ENCODE measurements around the gene NAV3.

Gene NAV3

GRCh38 chr12:77974645-77975044 lies 144.0 kb downstream of the NAV3 start:
- no peak for DNase-seq (ENCODE audit: low read depth in 2 of 2, low spot score in 1 of 2)

DNA sequence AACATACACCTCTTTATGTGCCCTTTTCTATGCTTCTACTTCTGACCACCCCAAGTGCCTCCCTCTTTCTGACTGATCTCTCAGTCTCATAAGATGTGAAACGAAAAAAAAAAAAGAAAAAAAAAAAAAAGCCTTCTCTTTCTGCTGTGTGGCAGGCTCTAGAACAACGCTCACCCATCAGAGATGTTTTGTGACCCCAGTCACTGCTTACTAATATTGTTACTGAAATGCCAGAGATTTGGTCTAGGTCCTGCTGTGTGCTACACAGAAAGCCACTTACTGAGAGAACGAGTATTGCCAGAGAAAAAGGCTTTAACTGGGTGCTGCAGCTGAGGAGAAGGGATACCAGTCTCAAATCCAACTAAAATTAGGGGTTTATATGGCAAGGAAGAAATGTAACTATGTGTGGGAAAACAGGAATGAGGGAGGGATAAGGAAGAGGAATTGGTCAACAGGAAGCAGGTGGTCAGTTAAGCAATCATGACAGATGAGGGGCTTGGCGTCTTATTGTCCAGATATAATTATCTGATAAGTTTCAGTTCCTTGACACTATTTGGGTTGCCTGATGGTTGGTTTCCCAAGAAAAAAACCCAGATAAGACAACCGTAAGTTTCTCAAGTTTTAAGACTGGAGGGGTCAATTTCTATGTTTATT lies 149.0 kb downstream of the NAV3 start:
- no peak for DNase-seq (ENCODE audit: low read depth in 2 of 2, low spot score in 1 of 2)

DNA sequence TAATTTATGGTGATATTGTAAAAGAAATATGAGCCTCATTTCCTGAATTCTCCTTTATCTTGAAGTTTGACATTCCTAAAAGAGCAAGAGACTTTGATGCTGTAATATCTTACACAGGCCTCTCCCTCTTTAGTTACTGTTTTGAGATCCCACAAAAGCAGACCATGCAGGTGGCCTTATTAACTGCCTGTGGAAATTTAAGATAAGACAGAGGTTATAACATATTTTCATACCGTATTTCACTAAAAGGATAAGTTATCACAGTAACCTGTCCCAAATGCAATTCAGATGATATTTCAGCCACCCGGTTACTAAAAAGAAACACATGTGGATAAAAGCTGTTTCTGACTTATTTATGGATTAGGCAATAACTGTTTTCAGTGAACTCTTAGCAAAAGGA lies 150.1 kb downstream of the NAV3 start:
- no peak for DNase-seq (ENCODE audit: low read depth in 2 of 2, low spot score in 1 of 2)

- no peak for DNase-seq (ENCODE audit: low read depth in 2 of 2, low spot score in 1 of 2)
Observed at GRCh38 chr12:77983859-77984258, 153.2 kb downstream of the NAV3 start.

GRCh38 chr12:77992760-77993159 lies 162.1 kb downstream of the NAV3 start:
- DNase-seq (ENCODE audit: low read depth in 2 of 2, low spot score in 1 of 2): no peak

- no peak for DNase-seq (ENCODE audit: low read depth in 2 of 2, low spot score in 1 of 2)
Observed at GRCh38 chr12:77993658-77994057, 163.0 kb downstream of the NAV3 start.

DNA sequence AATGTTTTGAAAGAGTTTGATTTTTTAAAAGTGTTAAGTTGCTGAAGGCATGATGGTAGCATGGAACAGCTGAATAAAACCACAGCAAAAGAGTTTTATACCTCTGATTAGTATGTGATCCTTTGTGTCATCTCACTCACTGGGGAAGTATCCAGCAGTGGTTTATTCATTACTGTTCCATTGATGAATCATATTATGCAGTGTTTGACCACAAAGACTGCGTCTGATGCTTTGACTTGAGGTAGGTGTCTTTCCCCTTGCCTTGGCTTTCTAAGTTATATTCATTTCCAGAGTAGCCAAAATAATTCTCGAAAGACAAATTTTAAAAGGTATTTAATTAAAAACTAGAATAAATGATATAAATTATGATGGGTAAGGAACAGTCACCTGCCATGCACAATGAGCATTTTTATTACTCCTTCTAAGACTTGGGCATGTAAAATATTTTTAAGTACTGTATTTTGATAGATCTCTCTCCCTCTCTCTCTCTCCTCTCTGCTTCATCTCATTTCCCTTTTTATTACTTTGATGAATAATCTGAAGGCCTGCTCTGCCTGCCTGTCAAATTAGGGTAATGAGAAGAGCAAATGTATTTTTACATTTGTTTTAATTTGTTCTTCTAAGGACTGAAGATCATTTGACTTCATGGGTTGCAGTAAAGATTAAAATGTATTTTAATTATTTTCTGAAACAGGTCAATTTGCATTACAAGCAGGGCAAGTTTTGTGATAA lies 164.9 kb downstream of the NAV3 start:
- DNase-seq (ENCODE audit: low read depth in 2 of 2, low spot score in 1 of 2): no peak

DNA sequence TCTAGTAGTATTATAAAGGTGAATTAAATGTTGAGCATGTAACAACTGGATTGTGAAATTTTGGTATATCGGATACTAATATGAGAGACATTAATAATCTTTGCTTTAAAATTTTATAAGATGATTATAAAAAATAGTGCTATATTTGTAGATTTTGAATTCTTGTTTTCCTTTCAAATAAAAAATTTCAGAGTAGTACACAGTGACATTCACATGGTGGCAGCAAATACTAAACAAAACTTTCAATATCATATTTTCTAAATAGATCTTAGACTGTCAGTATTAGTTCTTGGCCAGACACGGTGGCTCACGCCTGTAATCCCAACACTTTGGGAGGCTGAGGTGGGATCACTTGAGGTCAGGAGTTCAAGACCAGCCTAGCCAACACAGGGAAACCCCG lies 166.0 kb downstream of the NAV3 start:
- DNase-seq (ENCODE audit: low read depth in 2 of 2, low spot score in 1 of 2): no peak

DNA sequence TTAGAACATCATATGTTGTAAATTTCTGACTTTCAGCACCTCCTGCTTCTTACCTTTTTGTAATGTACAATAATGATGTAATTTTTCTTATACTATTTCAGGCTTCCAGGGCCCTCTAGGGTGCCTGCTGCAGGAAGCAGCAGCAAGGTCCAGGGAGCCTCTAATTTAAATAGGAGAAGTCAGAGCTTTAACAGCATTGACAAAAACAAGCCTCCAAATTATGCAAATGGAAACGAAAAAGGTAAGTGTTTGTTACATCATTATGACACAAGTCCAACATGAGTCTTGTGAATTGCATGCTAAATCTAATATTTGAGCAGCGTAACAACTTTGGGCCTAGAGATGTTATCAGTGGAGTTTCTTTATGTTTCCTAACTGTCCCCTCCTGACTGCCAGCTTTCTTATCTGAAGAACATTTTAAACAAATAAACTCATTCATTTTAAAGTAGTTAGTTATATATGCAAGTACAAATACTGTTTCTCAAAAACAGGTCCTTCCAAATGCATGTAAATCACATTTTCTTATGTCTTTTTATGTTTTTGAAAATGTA lies 167.6 kb downstream of the NAV3 start:
- no peak for DNase-seq (ENCODE audit: low read depth in 2 of 2, low spot score in 1 of 2)

GRCh38 chr12:77999074-77999715 lies 168.5 kb downstream of the NAV3 start:
- DNase-seq (ENCODE audit: low read depth in 2 of 2, low spot score in 1 of 2): no peak

- DNase-seq (ENCODE audit: low read depth in 2 of 2, low spot score in 1 of 2): no peak
Observed at GRCh38 chr12:78002878-78003277, 172.2 kb downstream of the NAV3 start.

- no peak for DNase-seq (ENCODE audit: low read depth in 2 of 2, low spot score in 1 of 2)
Observed at GRCh38 chr12:78004249-78005093, 173.8 kb downstream of the NAV3 start.

GRCh38 chr12:78005094-78005492 lies 174.4 kb downstream of the NAV3 start:
- no peak for DNase-seq (ENCODE audit: low read depth in 2 of 2, low spot score in 1 of 2)

DNA sequence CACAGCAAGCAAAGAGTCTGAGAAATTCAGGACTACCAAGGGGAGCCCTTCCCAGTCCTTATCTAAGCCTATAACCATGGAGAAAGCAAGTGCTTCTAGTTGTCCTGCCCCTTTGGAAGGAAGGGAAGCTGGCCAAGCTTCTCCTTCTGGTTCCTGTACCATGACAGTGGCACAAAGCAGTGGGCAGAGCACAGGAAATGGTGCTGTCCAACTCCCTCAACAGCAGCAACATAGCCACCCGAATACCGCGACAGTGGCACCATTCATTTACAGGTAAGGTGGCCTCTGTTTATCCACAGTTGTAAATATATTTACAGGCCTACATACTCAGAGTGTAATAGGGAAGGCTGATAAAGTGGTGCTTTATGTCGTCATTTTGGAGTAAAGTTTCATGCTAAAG lies 176.5 kb downstream of the NAV3 start:
- no peak for DNase-seq (ENCODE audit: low read depth in 2 of 2, low spot score in 1 of 2)

GRCh38 chr12:78009031-78009430 lies 178.3 kb downstream of the NAV3 start:
- DNase-seq (ENCODE audit: low read depth in 2 of 2, low spot score in 1 of 2): no peak

DNA sequence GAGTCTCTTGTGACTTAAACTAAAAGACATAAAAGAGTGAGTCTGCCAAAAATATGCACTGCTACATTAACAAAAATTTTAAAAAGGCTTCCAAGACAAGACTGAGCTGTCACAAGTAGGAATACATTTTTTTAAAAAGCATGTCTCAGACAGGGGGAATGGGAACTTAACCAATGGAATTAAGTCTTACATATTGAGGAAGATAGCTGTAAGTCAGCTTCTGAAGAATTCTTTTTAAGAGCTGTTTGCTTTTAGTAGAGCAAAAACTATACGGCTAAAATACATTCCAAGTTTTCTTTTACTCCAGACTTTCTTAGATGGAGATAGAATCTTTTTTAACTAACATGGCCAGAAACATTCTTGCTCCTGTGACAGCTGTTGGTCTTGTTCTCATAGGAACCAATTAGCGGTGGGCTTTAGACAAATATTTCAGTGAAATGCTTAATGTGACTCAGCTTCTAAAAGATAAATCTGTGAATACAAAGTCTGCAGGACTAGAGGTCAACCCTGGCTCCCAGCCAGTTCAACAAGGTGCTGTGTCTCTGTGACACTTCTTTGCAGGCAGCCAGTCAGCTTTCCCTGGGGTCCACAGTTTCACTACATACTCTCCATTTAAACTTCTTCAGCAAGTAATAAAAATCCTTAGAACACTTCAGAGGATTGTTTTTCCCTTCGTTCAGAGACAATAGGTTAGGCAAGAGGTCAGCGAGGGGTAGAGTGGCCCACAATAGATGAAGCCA lies 187.6 kb downstream of the NAV3 start:
- DNase-seq (ENCODE audit: low read depth in 2 of 2, low spot score in 1 of 2): no peak

GRCh38 chr12:78018939-78019338 lies 188.2 kb downstream of the NAV3 start:
- DNase-seq (ENCODE audit: low read depth in 2 of 2, low spot score in 1 of 2): no peak

- no peak for DNase-seq (ENCODE audit: low read depth in 2 of 2, low spot score in 1 of 2)
Observed at GRCh38 chr12:78028426-78028825, 197.7 kb downstream of the NAV3 start.

- DNase-seq (ENCODE audit: low read depth in 2 of 2, low spot score in 1 of 2): no peak
Observed at GRCh38 chr12:78034025-78034424, 203.3 kb downstream of the NAV3 start.

DNA sequence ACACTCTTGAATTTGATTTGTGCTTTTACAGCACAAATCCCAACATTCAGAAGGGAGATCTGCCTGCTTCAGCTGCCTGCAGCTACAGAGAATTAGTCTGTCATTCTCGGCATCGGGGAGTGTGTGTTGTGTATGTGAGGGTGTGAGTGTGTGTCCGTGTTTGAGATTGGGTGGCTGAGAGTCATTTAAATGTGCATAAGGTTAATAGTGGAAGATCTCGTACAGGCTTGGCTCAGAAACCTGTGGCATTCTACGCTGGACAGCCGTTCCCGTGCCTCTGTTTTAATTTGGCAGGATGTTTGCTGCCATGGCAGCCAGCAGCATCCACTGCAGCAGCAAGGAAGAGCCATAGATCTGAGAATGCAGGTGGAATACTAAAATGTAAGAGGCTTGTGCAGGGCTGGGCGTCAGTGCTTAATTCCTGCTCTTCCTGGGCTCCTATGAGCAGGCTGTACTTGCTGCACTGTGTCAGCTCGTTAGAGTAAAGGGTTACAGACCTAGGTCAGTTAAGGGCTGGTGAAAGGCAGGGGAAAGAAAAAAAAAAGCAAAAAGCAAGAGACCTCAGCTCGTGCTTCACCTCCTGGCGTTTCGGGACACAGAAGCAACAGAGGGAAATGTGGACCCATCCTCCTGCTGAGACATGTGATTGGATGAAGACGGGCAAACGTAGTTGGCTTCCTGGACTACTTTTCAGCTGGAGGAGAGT lies 205.4 kb downstream of the NAV3 start:
- no peak for DNase-seq (ENCODE audit: low read depth in 2 of 2, low spot score in 1 of 2)

Data from stimulated activated CD8-positive, alpha-beta memory T cell treated with anti-CD3 and anti-CD28 coated beads, Interleukin-4, amount 100 ng/mL, for 1 hour (primary cell).